Mesodermal cell (in vitro differentiated cells): Measurements from ENCODE around the gene POM121. TPM values are rescaled to one million over a fixed set of nuclear protein-coding genes. Genes with fewer than 3 reads are reported as not detected.
"Not testable (repeated sequence)": the region's sequence is repeated elsewhere in the genome, so short reads cannot be mapped to it uniquely, and the experiment has no call there.

Experiments used
- H3K27ac ChIP-seq: 2 replicates; pipeline ENCODE4 v1.7.0; 2013; ENCODE audit warnings: mild to moderate bottlenecking, low read depth, low read length, moderate library complexity; ENCODE audit not compliant: severe bottlenecking
- H3K36me3 ChIP-seq: 2 replicates; pipeline ENCODE4 v1.7.1; 2013; ENCODE audit warnings: mild to moderate bottlenecking, low read length, moderate library complexity; ENCODE audit not compliant: control insufficient read depth, insufficient read depth
- H3K4me1 ChIP-seq: one replicate; pipeline ENCODE4 v1.7.1; 2013; ENCODE audit warnings: mild to moderate bottlenecking, low read length; ENCODE audit not compliant: insufficient read depth, control insufficient read depth, poor library complexity, severe bottlenecking
- H3K4me3 ChIP-seq: 2 replicates; pipeline ENCODE4 v1.7.0; 2013; ENCODE audit warnings: low read length, control low read depth, mild to moderate bottlenecking; ENCODE audit not compliant: insufficient read depth, poor library complexity, severe bottlenecking; ENCODE audit errors: extremely low read depth
- H3K9me3 ChIP-seq: 2 replicates; pipeline ENCODE4 v1.7.1; 2013; ENCODE audit warnings: mild to moderate bottlenecking, low read length, moderate library complexity; ENCODE audit not compliant: control insufficient read depth
- WGBS, 2 experiments: methylation state at CpG; one replicate each; pipeline ENCODE4 v1.1.5; 2013; ENCODE audit warnings: missing lambda C conversion rate in 2 of 2; ENCODE audit not compliant: insufficient coverage in 2 of 2; 5-methylcytosine and 5-hydroxymethylcytosine counted together
- polyA plus RNA-seq, 2 experiments: library from polyadenylated mRNA; stranded (reverse); fragments of 50-300 nt; gene quantifications; one replicate each; pipeline ENCODE4 v1.2.3, GENCODE V29; 2013

Gene POM121
- polyA plus RNA-seq (2013, experiment 1 of 2), result 33.8 TPM
- polyA plus RNA-seq (2013, experiment 2 of 2), result 28.0 TPM

DNA sequence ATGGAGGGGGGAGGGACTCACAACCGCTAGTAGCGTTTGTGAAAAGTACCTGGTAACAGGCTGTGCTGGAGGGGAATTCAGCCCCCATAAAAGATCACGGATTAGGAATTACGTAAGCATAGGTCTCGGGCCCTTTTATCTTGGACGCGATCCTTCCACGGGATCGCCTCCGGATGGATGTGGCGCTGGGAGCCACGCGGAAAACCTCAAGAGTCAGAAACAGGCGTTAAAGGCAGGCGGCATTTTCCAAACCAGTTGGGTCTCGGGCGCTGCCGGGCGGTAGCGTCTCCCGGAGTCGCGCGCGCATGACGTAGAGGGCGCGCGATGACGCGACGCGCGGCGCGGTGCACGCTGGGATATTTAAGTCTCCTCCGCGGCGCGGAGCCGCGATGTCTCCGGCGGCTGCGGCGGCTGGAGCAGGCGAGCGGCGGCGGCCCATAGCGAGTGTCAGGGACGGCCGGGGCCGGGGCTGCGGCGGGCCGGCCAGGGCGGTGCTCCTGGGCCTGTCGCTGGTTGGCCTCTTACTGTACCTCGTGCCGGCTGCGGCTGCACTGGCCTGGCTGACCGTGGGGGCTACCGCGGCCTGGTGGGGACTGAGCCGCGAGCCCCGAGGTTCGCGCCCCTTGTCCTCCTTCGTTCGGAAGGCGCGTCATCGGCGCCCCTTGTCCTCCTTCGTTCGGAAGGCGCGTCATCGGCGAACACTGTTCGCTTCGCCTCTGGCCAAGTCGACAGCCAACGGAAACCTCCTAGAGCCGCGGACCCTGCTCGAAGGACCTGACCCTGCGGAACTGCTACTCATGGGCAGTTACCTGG lies at the start of gene POM121:
POM121 (plus strand) TSS at position 363 of the 813 bp plus-strand sequence; CDS start at position 390, 27 bp downstream.
- Histone ChIP-seq H3K36me3 (peaks cover 42% of the 10 kb centered on the region), H3K4me3 (peak within 1 kb of the TSS; percentile 72), H3K9me3 (no peaks in the 10 kb centered on the region), H3K27ac (peak within 1 kb of the TSS; percentile 98), H3K4me1 (no peaks in the 10 kb centered on the region)
- 0% methylated on average over 89 of the region's 91 CpGs for WGBS, 2 experiments

GRCh38 chr7:72879079-72879736 lies 45.7 kb upstream of the POM121 start:
- H3K4me1 ChIP-seq, H3K9me3 ChIP-seq: not testable (repeated sequence)
- Histone ChIP-seq H3K36me3 (peaks cover 12% of the 10 kb centered on the region), H3K4me3 (peak overlapping the region; percentile 64), H3K27ac (peak overlapping the region; percentile 77)
- 0% methylated on average over 22 to 23 of the region's 59 CpGs for WGBS, 2 experiments

DNA sequence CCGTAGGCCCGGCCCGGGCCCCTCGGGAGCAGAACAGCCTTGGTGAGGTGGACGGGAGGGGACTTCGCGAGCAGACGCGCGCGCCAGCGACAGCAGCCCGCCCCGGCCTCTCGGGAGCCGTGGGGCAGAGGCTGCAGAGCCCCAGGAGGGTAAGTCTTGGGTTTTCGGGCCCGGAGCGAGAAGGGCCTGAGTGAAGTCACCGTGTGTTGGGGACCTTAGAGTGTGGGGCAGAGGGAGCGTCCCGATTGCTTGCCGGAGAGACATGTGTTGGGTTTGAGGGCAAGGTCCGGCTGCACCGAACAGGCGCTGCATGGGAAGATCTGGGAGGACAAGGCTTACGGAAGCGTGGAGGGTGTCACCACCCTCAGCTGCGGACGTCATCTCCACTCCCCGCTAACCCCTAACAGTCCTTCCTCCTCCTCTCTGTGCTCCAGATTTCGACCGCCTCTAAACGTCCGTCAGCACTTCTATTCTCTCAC lies 45.1 kb upstream of the POM121 start:
- Histone ChIP-seq H3K4me3 (peak overlapping the region; percentile 64), H3K36me3 (peaks cover 12% of the 10 kb centered on the region), H3K27ac (peak overlapping the region; percentile 77)
- not testable (repeated sequence) for H3K4me1 ChIP-seq, H3K9me3 ChIP-seq
- 0 to 1% methylated on average over 15 to 31 of the region's 35 CpGs for WGBS, 2 experiments

GRCh38 chr7:72891750-72892149 lies 33.1 kb upstream of the POM121 start:
- H3K4me1 ChIP-seq, H3K27ac ChIP-seq, H3K9me3 ChIP-seq, H3K4me3 ChIP-seq: not testable (repeated sequence)
- WGBS, 2 experiments, result 100% methylated on average over 1 of the region's 4 CpGs
- H3K36me3 ChIP-seq, result peaks cover 24% of the 10 kb centered on the region

- WGBS, 2 experiments, result 96 to 100% methylated on average over 3 to 6 of the region's 6 CpGs
- not testable (repeated sequence) for H3K9me3 ChIP-seq, H3K4me1 ChIP-seq, H3K27ac ChIP-seq, H3K4me3 ChIP-seq
- H3K36me3 ChIP-seq, result peaks cover 77% of the 10 kb centered on the region
These were observed 20.2 kb upstream of the POM121 start for GRCh38 chr7:72904740-72905139.

DNA sequence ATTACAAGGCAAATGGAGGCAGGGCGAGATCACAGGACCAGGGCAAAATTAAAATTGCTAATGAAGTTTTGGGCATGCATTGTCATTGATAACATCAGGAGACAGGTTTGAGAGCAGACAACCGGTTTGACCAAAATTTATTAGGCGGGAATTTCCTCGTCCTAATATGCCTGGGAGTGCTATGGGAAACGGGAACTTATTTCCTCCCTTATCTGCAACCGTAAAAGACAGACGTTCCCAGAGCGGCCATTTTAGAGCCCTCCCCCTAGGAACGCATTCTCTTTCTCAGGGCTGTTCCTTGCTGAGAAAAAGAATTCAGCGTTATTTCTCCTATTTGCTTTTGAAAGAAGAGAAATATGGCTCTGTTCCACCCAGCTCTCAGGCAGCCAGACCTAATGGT lies 16.5 kb upstream of the POM121 start:
- peaks cover 60% of the 10 kb centered on the region for H3K36me3 ChIP-seq
- not testable (repeated sequence) for H3K4me3 ChIP-seq, H3K9me3 ChIP-seq, H3K4me1 ChIP-seq, H3K27ac ChIP-seq
- WGBS, 2 experiments, result 87 to 91% methylated on average over 8 of the region's 10 CpGs

- H3K4me1 ChIP-seq, H3K4me3 ChIP-seq, H3K9me3 ChIP-seq, H3K27ac ChIP-seq: not testable (repeated sequence)
- peaks cover 53% of the 10 kb centered on the region for H3K36me3 ChIP-seq
- WGBS, 2 experiments, result 80% methylated on average over 1 of the region's 12 CpGs; no CpG with 5 or more reads in 1 of the 2 experiments
These were observed 13.5 kb upstream of the POM121 start for GRCh38 chr7:72911395-72911794.

DNA sequence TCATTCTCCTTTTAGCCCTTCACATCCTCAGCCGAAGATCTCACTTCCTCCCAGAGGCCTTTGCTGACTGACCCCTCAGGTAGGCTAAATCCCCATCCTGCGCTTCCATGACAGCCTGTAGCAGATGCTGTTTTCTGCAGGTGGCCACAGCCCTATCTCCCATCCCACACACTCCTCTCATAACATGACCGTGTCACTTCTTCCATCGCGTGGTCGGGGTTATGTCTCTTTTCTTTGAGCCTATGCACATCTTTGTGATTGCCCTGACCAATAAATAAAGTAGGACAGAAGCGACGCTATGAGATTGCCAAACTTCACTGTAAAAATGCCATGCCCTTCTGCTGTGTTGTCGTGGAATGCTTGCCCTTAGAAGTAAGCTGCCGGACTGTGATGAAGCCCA lies 11.1 kb upstream of the POM121 start:
- H3K9me3 ChIP-seq, H3K4me3 ChIP-seq, H3K4me1 ChIP-seq, H3K27ac ChIP-seq: not testable (repeated sequence)
- WGBS, 2 experiments, result 97% methylated on average over 9 to 10 of the region's 10 CpGs
- peaks cover 37% of the 10 kb centered on the region for H3K36me3 ChIP-seq

DNA sequence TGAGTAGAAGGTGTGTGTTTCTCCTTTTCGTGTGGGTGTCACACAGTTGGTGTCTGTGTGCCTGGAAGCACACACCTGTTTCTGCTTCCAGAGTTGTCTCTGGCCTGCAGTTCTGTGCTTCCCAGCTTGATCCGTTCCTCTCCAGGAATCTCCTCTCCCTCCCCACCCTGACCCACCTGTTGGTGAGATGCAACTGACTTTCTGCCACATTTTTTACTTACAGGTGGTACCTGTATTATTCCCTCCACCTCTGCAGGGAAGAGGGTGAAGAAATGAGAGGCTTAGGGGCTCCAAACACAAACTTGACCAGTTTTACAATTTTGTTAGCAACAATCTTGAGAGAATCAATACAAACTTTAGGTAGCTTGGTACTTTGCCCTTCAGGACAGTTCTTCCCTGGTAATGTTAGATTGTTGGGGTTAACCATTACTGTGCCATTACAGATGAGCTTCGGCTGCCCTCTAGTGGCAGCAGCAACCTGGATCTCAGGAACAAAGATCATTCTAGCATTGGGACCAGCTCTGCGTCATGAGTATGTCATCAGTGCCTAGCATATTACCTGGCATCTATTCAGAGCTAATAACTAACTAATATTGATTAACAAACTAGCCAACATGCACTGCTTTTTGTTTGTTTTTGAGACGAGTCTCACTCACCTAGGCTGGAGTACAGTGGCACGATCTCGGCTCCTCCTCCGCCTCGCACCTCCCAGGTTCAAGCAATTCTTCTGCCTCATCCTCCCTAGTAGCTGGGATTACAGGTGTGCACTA lies 10.0 kb upstream of the POM121 start:
- not testable (repeated sequence) for H3K27ac ChIP-seq, H3K9me3 ChIP-seq, H3K4me1 ChIP-seq, H3K4me3 ChIP-seq
- WGBS, 2 experiments, result 67 to 69% methylated on average over 8 of the region's 9 CpGs
- peaks cover 30% of the 10 kb centered on the region for H3K36me3 ChIP-seq

GRCh38 chr7:72919256-72919775 lies 5.6 kb upstream of the POM121 start:
- Histone ChIP-seq H3K4me3 (no peak overlapping the region), H3K27ac (no peak overlapping the region), H3K9me3 (no peaks in the 10 kb centered on the region), H3K4me1 (peaks cover 2% of the 10 kb centered on the region), H3K36me3 (peaks cover 15% of the 10 kb centered on the region)
- WGBS, 2 experiments, result 94% methylated on average over 4 of the region's 4 CpGs; no CpG with 5 or more reads in 1 of the 2 experiments
